ENCODE results near the gene RNF13. TPM values are rescaled to one million over a fixed set of nuclear protein-coding genes. Genes with fewer than 3 reads are reported as not detected.
"Not testable (repeated sequence)": the region's sequence is repeated elsewhere in the genome, so short reads cannot be mapped to it uniquely, and the experiment has no call there.

The RNF13 gene
- total RNA-seq, 4 donors from 2014 or later: 62.3 to 106 (median 91.1) TPM

DNA sequence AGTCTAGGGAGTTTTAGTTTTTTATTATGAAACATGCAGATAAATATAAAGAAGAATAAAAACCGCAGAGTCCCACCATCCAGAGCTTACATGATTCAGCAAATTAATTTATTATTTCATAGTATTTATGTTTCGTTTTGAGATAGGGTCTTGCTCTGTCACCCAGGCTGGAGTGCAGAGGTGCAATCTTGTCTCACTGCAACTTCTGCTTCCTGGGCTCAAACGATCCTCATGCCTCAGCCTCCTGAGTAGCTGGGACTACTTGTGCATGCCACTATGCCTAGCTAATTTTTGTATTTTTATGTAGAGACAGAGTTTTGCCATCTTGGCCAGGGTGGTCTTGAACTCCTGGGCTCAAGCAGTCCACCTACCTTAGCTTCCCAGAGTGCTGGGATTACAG, 13.6 kb downstream of the RNF13 start:
- WGBS, 2 donors (ENCODE audit: low coverage in 1 of 2): 78 to 79% methylated on average over 3 of the region's 3 CpGs
- H3K27me3 ChIP-seq: no peaks in the 10 kb centered on the region
- H3K36me3 ChIP-seq: no peaks in the 10 kb centered on the region
- TF ChIP-seq POLR2AphosphoS5 (IDR thresholded peaks at IDR 0.05) (no peak), EP300 (IDR thresholded peaks at IDR 0.05) (no peak), POLR2A (IDR thresholded peaks at IDR 0.05) (no peak)
- TF ChIP-seq, protein P1, sequence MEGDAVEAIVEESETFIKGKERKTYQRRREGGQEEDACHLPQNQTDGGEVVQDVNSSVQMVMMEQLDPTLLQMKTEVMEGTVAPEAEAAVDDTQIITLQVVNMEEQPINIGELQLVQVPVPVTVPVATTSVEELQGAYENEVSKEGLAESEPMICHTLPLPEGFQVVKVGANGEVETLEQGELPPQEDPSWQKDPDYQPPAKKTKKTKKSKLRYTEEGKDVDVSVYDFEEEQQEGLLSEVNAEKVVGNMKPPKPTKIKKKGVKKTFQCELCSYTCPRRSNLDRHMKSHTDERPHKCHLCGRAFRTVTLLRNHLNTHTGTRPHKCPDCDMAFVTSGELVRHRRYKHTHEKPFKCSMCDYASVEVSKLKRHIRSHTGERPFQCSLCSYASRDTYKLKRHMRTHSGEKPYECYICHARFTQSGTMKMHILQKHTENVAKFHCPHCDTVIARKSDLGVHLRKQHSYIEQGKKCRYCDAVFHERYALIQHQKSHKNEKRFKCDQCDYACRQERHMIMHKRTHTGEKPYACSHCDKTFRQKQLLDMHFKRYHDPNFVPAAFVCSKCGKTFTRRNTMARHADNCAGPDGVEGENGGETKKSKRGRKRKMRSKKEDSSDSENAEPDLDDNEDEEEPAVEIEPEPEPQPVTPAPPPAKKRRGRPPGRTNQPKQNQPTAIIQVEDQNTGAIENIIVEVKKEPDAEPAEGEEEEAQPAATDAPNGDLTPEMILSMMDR (IDR thresholded peaks at IDR 0.05): no peak
- no peak overlapping the region for H3K27ac ChIP-seq
- peaks cover 3 to 42% (median 3%) of the 10 kb centered on the region in 3 donors for H3K4me1 ChIP-seq
- peaks cover 0 to 8% (median 0%) of the 10 kb centered on the region in 3 donors for H3K9me3 ChIP-seq
- no peak for ATAC-seq
- H3K4me3 ChIP-seq: no peak overlapping the region

DNA sequence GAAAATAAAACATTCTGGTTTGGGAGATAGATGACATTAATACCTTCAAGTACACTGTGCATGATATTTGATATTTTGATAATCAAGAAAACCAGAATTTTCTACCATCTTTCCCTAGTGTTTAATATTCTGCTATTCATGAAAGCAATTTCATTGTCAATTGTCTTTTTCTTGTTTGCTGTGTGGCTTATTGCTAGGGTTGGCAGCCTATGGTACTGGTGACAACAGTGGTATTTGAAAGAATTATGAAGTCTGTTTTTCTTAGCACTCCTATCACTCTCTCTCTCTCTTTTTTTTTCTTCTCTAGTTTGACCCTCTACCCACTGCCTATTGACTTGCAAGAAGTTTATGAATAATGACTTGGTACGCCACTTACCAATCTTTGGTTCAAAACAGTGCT, 15.4 kb downstream of the RNF13 start:
- no peak overlapping the region for H3K4me3 ChIP-seq
- TF ChIP-seq EP300 (IDR thresholded peaks at IDR 0.05) (no peak), POLR2AphosphoS5 (IDR thresholded peaks at IDR 0.05) (no peak), POLR2A (IDR thresholded peaks at IDR 0.05) (no peak)
- TF ChIP-seq, protein P1 (IDR thresholded peaks at IDR 0.05): no peak
- WGBS, 2 donors (ENCODE audit: low coverage in 1 of 2): 67 to 100% methylated on average over 1 of the region's 1 CpG
- H3K9me3 ChIP-seq: peaks cover 0 to 15% (median 0%) of the 10 kb centered on the region in 3 donors
- no peak for ATAC-seq
- H3K4me1 ChIP-seq: peaks cover 3 to 42% (median 3%) of the 10 kb centered on the region in 3 donors
- H3K27ac ChIP-seq: no peak overlapping the region
- no peaks in the 10 kb centered on the region for H3K36me3 ChIP-seq
- no peaks in the 10 kb centered on the region for H3K27me3 ChIP-seq

DNA sequence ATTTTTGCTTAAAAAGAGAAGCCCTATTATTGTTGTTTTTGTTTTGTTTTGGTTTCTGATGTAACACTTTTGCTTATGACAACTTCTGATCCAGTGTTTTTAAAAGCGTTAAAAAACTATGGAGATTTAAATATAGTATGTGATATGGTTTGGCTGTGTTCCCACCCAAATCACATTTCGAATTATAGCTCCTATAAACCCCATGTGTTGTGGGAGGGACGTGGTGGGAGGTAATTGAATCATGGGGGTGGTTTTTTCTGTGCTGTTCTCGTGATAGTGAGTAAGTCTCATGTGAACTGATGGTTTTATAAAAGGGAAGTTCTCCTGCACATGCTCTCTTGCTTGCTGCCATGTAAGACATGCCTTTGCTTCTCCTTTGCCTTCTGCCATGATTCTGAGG, 16.6 kb downstream of the RNF13 start:
- H3K27ac ChIP-seq, H3K36me3 ChIP-seq, H3K4me3 ChIP-seq, H3K27me3 ChIP-seq, ATAC-seq: not testable (repeated sequence)
- H3K9me3 ChIP-seq: peaks cover 0 to 17% (median 0%) of the 10 kb centered on the region in 3 donors
- H3K4me1 ChIP-seq: peaks cover 3 to 42% (median 3%) of the 10 kb centered on the region in 3 donors
- WGBS, 2 donors (ENCODE audit: low coverage in 1 of 2): 87 to 96% methylated on average over 4 of the region's 4 CpGs

DNA sequence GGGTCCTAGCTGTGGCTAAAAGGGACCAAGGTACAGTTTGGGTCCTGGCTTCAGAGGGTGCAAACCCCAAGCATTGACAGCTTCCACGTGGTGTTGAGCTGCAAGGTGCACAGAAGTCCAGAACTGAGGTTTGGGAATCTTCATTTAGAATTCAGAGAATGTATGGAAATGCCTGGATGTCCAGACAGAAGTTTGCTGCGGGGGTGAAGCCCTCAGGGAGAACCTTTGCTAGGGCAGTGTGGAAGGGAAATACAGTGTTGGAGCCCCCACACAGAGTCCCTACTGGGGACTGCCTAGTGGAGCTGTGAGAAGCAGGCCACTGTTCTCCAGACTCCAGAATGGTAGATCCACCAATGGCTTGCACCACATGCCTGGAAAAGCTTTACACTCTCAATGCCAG, 17.9 kb downstream of the RNF13 start:
- 100% methylated on average over 2 of the region's 2 CpGs; no CpG with 5 or more reads in 1 of the 2 donors for WGBS, 2 donors (ENCODE audit: low coverage in 1 of 2)
- H3K27me3 ChIP-seq: no peaks in the 10 kb centered on the region
- no peak overlapping the region for H3K27ac ChIP-seq
- peaks cover 0 to 17% (median 0%) of the 10 kb centered on the region in 3 donors for H3K9me3 ChIP-seq
- no peaks in the 10 kb centered on the region for H3K36me3 ChIP-seq
- TF ChIP-seq POLR2A (IDR thresholded peaks at IDR 0.05) (no peak), POLR2AphosphoS5 (IDR thresholded peaks at IDR 0.05) (no peak), EP300 (IDR thresholded peaks at IDR 0.05) (no peak)
- TF ChIP-seq, protein P1 (IDR thresholded peaks at IDR 0.05): no peak
- no peak for ATAC-seq
- H3K4me1 ChIP-seq: peaks cover 3 to 30% (median 3%) of the 10 kb centered on the region in 3 donors
- no peak overlapping the region for H3K4me3 ChIP-seq

DNA sequence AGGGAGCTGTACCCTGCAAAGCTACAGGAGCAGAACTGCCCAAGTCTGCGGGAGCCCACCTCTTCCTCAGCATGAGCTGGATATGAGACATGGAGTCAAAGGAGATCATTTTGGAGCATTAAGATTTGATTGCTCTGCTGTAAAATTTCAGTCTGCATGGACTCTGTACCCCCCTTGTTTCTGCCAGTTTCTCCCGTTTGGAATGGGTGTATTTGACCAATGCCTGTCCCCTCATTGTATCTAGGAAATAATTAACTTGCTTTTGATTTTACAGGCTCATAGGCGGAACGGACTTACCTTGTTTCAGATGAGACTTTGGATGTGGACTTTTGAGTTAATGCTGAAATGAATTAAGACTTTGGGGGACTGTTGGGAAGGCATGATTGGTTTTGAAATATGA, 18.3 kb downstream of the RNF13 start:
- WGBS, 2 donors (ENCODE audit: low coverage in 1 of 2): 89 to 100% methylated on average over 1 to 4 of the region's 4 CpGs

More for the DNA sequence above, 18.3 kb downstream of the RNF13 start:
- peaks cover 0 to 17% (median 0%) of the 10 kb centered on the region in 3 donors for H3K9me3 ChIP-seq
- no peak overlapping the region for H3K27ac ChIP-seq
- no peak overlapping the region for H3K4me3 ChIP-seq
- no peaks in the 10 kb centered on the region for H3K36me3 ChIP-seq
- peaks cover 0 to 26% (median 0%) of the 10 kb centered on the region in 3 donors for H3K4me1 ChIP-seq
- no peak for ATAC-seq
- no peak for TF ChIP-seq POLR2AphosphoS5 (IDR thresholded peaks at IDR 0.05)
- TF ChIP-seq POLR2A (IDR thresholded peaks at IDR 0.05): no peak
- TF ChIP-seq, protein P1 (IDR thresholded peaks at IDR 0.05): no peak
- TF ChIP-seq EP300 (IDR thresholded peaks at IDR 0.05): no peak
- H3K27me3 ChIP-seq: no peaks in the 10 kb centered on the region
